Measurements from ENCODE around the gene MMP25.

Gene MMP25

GRCh38 chr16:3059041-3059722 lies 12.8 kb downstream of the MMP25 start:
- H2AFZ ChIP-seq (ENCODE audit: low read depth, low read length) = peak overlapping the region; percentile 93
- peak overlapping the region; percentile 88 for H3K9ac ChIP-seq (ENCODE audit: low read length)
- H3K27ac ChIP-seq (ENCODE audit: low read length) = peak overlapping the region; percentile 19; the same call in 1 of the 2 replicates
- H3K4me2 ChIP-seq (ENCODE audit: low read length) = peak overlapping the region; percentile 98
- no peaks in the 10 kb centered on the region for H3K9me3 ChIP-seq (ENCODE audit: insufficient read depth, low read length)
- H3K4me1 ChIP-seq (ENCODE audit: low read length) = peaks cover 6% of the 10 kb centered on the region
- no peaks in the 10 kb centered on the region for H3K79me2 ChIP-seq (ENCODE audit: low read length)
- H3K36me3 ChIP-seq (replicated peaks; ENCODE audit: low read depth, low read length) = no peaks in the 10 kb centered on the region
- peak overlapping the region; percentile 82 for H3K4me3 ChIP-seq (ENCODE audit: low read length)
- peak; percentile 60 for TF ChIP-seq CTCF (IDR thresholded peaks at IDR 0.05; ENCODE audit: low read depth, low read length)
- TF ChIP-seq EZH2phosphoT487 (IDR thresholded peaks at IDR 0.05; ENCODE audit: low read depth) = no peak
- H4K20me1 ChIP-seq (ENCODE audit: insufficient read depth, low read length) = 0 out of 2 replicates have a peak, but pooled peaks cover 4% of the 10 kb centered on the region
- H3K27me3 ChIP-seq (ENCODE audit: low read depth, low read length) = peaks cover 5% of the 10 kb centered on the region; the same call in 1 of the 2 replicates

- Histone ChIP-seq H3K27ac (ENCODE audit: low read length) (no peak overlapping the region), H3K36me3 (replicated peaks; ENCODE audit: low read depth, low read length) (no peaks in the 10 kb centered on the region), H3K4me2 (ENCODE audit: low read length) (peak overlapping the region; percentile 98), H3K9ac (ENCODE audit: low read length) (peak overlapping the region; percentile 88), H2AFZ (ENCODE audit: low read depth, low read length) (peak overlapping the region; percentile 93), H3K79me2 (ENCODE audit: low read length) (no peaks in the 10 kb centered on the region), H3K27me3 (ENCODE audit: low read depth, low read length) (peaks cover 5% of the 10 kb centered on the region; the same call in 1 of the 2 replicates), H3K4me3 (ENCODE audit: low read length) (peak overlapping the region; percentile 82), H4K20me1 (ENCODE audit: insufficient read depth, low read length) (0 out of 2 replicates have a peak, but pooled peaks cover 2% of the 10 kb centered on the region), H3K4me1 (ENCODE audit: low read length) (peaks cover 9% of the 10 kb centered on the region), H3K9me3 (ENCODE audit: insufficient read depth, low read length) (no peaks in the 10 kb centered on the region)
- no peak for TF ChIP-seq CTCF (IDR thresholded peaks at IDR 0.05; ENCODE audit: low read depth, low read length)
These were observed 13.4 kb downstream of the MMP25 start for GRCh38 chr16:3059723-3060242.

- Histone ChIP-seq H3K9ac (ENCODE audit: low read length) (no peak overlapping the region), H2AFZ (ENCODE audit: low read depth, low read length) (no peak overlapping the region), H4K20me1 (ENCODE audit: insufficient read depth, low read length) (no peaks in the 10 kb centered on the region), H3K79me2 (ENCODE audit: low read length) (no peaks in the 10 kb centered on the region), H3K27me3 (ENCODE audit: low read depth, low read length) (peaks cover 5% of the 10 kb centered on the region; the same call in 1 of the 2 replicates), H3K4me3 (ENCODE audit: low read length) (no peak overlapping the region), H3K4me2 (ENCODE audit: low read length) (no peak overlapping the region), H3K27ac (ENCODE audit: low read length) (no peak overlapping the region), H3K36me3 (replicated peaks; ENCODE audit: low read depth, low read length) (no peaks in the 10 kb centered on the region), H3K4me1 (ENCODE audit: low read length) (peaks cover 17% of the 10 kb centered on the region), H3K9me3 (ENCODE audit: insufficient read depth, low read length) (no peaks in the 10 kb centered on the region)
- TF ChIP-seq CTCF (IDR thresholded peaks at IDR 0.05; ENCODE audit: low read depth, low read length) (no peak), EZH2phosphoT487 (IDR thresholded peaks at IDR 0.05; ENCODE audit: low read depth) (no peak)
These were observed 14.2 kb downstream of the MMP25 start for GRCh38 chr16:3060339-3061127.

GRCh38 chr16:3062553-3062952 lies 16.2 kb downstream of the MMP25 start:
- Histone ChIP-seq H3K27ac (ENCODE audit: low read length) (no peak overlapping the region), H3K4me2 (ENCODE audit: low read length) (no peak overlapping the region), H3K79me2 (ENCODE audit: low read length) (no peaks in the 10 kb centered on the region), H3K4me3 (ENCODE audit: low read length) (no peak overlapping the region), H3K9me3 (ENCODE audit: insufficient read depth, low read length) (no peaks in the 10 kb centered on the region), H3K36me3 (replicated peaks; ENCODE audit: low read depth, low read length) (no peaks in the 10 kb centered on the region), H3K9ac (ENCODE audit: low read length) (no peak overlapping the region), H3K4me1 (ENCODE audit: low read length) (peaks cover 21% of the 10 kb centered on the region), H4K20me1 (ENCODE audit: insufficient read depth, low read length) (no peaks in the 10 kb centered on the region), H2AFZ (ENCODE audit: low read depth, low read length) (no peak overlapping the region), H3K27me3 (ENCODE audit: low read depth, low read length) (peaks cover 5% of the 10 kb centered on the region; the same call in 1 of the 2 replicates)
- TF ChIP-seq CTCF (IDR thresholded peaks at IDR 0.05; ENCODE audit: low read depth, low read length) (no peak), EZH2phosphoT487 (IDR thresholded peaks at IDR 0.05; ENCODE audit: low read depth) (no peak)

All from OCI-LY3 (cell line).